BLaER1 treated with 17β-estradiol and CSF1 and Interleukin-3, amounts not matched to agents 10 nM and 100 nM (cell line): ENCODE measurements around the gene NUCB1.
A peak's percentile ranks its signal among the peaks of the same experiment; 100 is the strongest.

ENCODE experiments used
- H3K27ac ChIP-seq, 11 experiments: shearing (Covaris generic); formaldehyde crosslinking; 2 replicates each; pipeline ENCODE4 v1.8.1; 2022
- H3K27me3 ChIP-seq, 11 experiments: shearing (Covaris generic); formaldehyde crosslinking; 2 replicates each; pipeline ENCODE4 v1.8.1; 2022
- H3K36me3 ChIP-seq, 11 experiments: shearing (Covaris generic); formaldehyde crosslinking; 2 replicates each; pipeline ENCODE4 v1.8.1; 2022
- H3K4me1 ChIP-seq, 10 experiments: shearing (Covaris generic); formaldehyde crosslinking; 2 replicates each; pipeline ENCODE4 v1.8.1; 2022
- H3K4me2 ChIP-seq, 11 experiments: shearing (Covaris generic); formaldehyde crosslinking; 2 replicates each; pipeline ENCODE4 v1.8.1; 2022
- H3K4me3 ChIP-seq, 10 experiments: shearing (Covaris generic); formaldehyde crosslinking; 2 replicates each; pipeline ENCODE4 v1.8.1; 2022
- H3K9ac ChIP-seq, 11 experiments: shearing (Covaris generic); formaldehyde crosslinking; 2 replicates each; pipeline ENCODE4 v1.8.1; 2022
- H3K9me3 ChIP-seq, 11 experiments: shearing (Covaris generic); formaldehyde crosslinking; replicated peaks in 1 of 11; 2 replicates each; pipeline ENCODE4 v1.8.1; 2022
- H4K20me1 ChIP-seq, 11 experiments: shearing (Covaris generic); formaldehyde crosslinking; 2 replicates each; pipeline ENCODE4 v1.8.1; 2022
- Cebpa-rat ChIP-seq, 11 experiments: shearing (Covaris generic); IDR thresholded peaks; 2 replicates each; pipeline ENCODE4 v1.8.1; 2022

NUCB1 gene

GRCh38 chr19:48968179-48968661 is 68.1 kb downstream of the NUCB1 start:
- H3K27ac ChIP-seq = peak overlapping the region; percentile 1 to 97 (median 94)
- peak overlapping the region; percentile 80 to 98 (median 94); a peak in 20 of 22 replicates for H3K4me2 ChIP-seq
- TF ChIP-seq Cebpa-rat (IDR thresholded peaks at IDR 0.05) = no peak
- peak overlapping the region; percentile 63 to 99 (median 96) for H3K9ac ChIP-seq
- peaks cover 53 to 71% (median 68%) of the 10 kb centered on the region in 11 experiments for H3K36me3 ChIP-seq
- H3K9me3 ChIP-seq = no peaks in the 10 kb centered on the region
- peaks cover 50 to 66% (median 58%) of the 10 kb centered on the region in 10 experiments for H3K4me1 ChIP-seq
- peaks cover 23 to 74% (median 45%) of the 10 kb centered on the region in 11 experiments; a peak in 21 of 22 replicates for H4K20me1 ChIP-seq
- peak overlapping the region in 5 of 10 experiments; percentile 3 to 88 (median 32); a peak in 3 of 20 replicates for H3K4me3 ChIP-seq
- H3K27me3 ChIP-seq = no peaks in the 10 kb centered on the region

DNA sequence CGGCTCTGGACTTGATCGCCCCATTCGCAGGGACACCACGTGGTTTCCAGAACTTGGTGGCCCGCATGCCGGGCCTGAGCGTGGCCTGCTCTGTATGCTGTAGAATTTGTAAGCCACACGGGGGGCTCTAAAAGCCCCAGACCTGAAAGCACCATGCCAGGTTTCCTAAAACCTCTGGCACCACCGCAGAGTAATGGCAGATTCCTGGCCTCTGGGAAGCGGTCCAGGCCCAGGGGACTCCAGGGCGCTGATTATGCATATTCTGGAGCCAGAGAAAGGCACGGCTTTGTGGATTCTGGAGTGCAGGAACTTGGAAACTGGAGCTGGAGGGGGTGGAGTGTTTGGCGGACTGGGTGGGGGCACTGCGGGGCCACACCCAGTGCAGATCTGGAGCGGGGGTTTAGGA is 68.7 kb downstream of the NUCB1 start:
- no peak overlapping the region for H3K4me3 ChIP-seq
- H3K4me2 ChIP-seq = peak overlapping the region in 6 of 11 experiments; percentile 80 to 98 (median 92); a peak in 11 of 22 replicates
- no peaks in the 10 kb centered on the region for H3K27me3 ChIP-seq
- H3K27ac ChIP-seq = peak overlapping the region in 9 of 11 experiments; percentile 76 to 97 (median 94); a peak in 14 of 22 replicates
- peaks cover 44 to 60% (median 52%) of the 10 kb centered on the region in 10 experiments for H3K4me1 ChIP-seq
- no peak for TF ChIP-seq Cebpa-rat (IDR thresholded peaks at IDR 0.05)
- H3K36me3 ChIP-seq = peaks cover 59 to 77% (median 74%) of the 10 kb centered on the region in 11 experiments
- peak overlapping the region in 8 of 11 experiments; percentile 63 to 99 (median 96); a peak in 12 of 22 replicates for H3K9ac ChIP-seq
- H4K20me1 ChIP-seq = peaks cover 23 to 74% (median 45%) of the 10 kb centered on the region in 11 experiments; a peak in 21 of 22 replicates
- no peaks in the 10 kb centered on the region for H3K9me3 ChIP-seq

DNA sequence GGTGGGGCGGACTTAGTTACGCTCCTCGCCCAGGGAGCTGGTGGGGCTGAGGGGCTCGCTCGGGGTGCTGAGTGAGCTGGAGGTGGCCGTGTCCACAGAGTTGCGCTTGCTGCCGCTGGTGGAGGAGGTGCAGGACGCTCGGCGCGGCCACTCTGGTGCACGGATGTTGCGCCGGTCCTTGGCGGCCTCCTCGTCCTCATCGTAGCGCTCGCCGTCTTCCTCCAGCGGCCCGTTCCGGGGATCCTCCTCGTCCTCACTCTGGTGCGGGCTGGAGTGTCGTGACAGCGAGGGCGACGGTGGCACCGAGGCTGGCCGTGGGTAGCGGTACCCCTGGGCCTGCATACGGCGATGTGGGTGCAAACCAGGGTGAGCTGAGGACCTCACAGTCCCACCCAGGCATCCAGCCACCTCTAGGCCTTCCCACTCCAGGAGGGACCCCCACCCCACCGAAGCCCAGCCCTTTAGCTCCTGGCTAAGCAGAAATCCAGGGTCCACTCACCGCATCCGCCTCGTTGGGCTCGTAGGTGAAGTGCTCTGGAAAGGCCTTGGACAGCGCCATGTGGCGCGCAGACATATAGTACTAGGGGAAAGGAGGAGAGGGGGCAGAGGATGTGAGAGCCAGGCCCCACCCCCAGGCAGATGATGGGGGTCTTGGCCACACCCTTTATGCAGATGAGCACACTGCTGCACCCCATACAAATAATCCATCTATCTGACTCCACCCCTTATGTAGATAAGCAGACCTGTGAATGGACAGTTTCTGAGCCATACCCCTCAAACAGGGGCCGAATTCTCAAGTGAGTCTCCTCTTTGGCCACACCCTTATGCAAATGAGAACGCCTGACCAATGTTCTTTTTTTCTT is 69.4 kb downstream of the NUCB1 start:
- Histone ChIP-seq H3K4me3 (no peak overlapping the region), H3K27me3 (no peaks in the 10 kb centered on the region), H3K4me2 (peak overlapping the region; percentile 35 to 98 (median 62)), H3K27ac (peak overlapping the region in 7 of 11 experiments; percentile 8 to 97 (median 85); a peak in 8 of 22 replicates), H4K20me1 (peaks cover 23 to 74% (median 45%) of the 10 kb centered on the region in 11 experiments; a peak in 21 of 22 replicates), H3K4me1 (peaks cover 37 to 53% (median 45%) of the 10 kb centered on the region in 10 experiments), H3K9ac (0 out of 22 replicates have a peak overlapping the region, but pooled peaks of 4 of the 11 experiments have one; percentile 11 to 63 (median 48)), H3K36me3 (peaks cover 66 to 84% (median 81%) of the 10 kb centered on the region in 11 experiments), H3K9me3 (no peaks in the 10 kb centered on the region)
- TF ChIP-seq Cebpa-rat (IDR thresholded peaks at IDR 0.05) = no peak

- TF ChIP-seq Cebpa-rat (IDR thresholded peaks at IDR 0.05) = no peak
- H3K4me3 ChIP-seq = 0 out of 20 replicates have a peak overlapping the region, but pooled peaks of 1 of the 10 experiments have one; percentile 1
- peak overlapping the region in 5 of 11 experiments; percentile 11 to 56 (median 40); a peak in 7 of 22 replicates for H3K9ac ChIP-seq
- H3K36me3 ChIP-seq = peaks cover 72 to 92% (median 88%) of the 10 kb centered on the region in 11 experiments
- peak overlapping the region; percentile 35 to 93 (median 61) for H3K4me2 ChIP-seq
- peaks cover 34 to 50% (median 42%) of the 10 kb centered on the region in 10 experiments for H3K4me1 ChIP-seq
- peak overlapping the region in 8 of 11 experiments; percentile 8 to 47 (median 31); a peak in 9 of 22 replicates for H3K27ac ChIP-seq
- H3K9me3 ChIP-seq = no peaks in the 10 kb centered on the region
- H3K27me3 ChIP-seq = no peaks in the 10 kb centered on the region
- peaks cover 22 to 73% (median 44%) of the 10 kb centered on the region in 11 experiments; a peak in 21 of 22 replicates for H4K20me1 ChIP-seq
Measured at GRCh38 chr19:48970139-48970766, 70.1 kb downstream of the NUCB1 start.

DNA sequence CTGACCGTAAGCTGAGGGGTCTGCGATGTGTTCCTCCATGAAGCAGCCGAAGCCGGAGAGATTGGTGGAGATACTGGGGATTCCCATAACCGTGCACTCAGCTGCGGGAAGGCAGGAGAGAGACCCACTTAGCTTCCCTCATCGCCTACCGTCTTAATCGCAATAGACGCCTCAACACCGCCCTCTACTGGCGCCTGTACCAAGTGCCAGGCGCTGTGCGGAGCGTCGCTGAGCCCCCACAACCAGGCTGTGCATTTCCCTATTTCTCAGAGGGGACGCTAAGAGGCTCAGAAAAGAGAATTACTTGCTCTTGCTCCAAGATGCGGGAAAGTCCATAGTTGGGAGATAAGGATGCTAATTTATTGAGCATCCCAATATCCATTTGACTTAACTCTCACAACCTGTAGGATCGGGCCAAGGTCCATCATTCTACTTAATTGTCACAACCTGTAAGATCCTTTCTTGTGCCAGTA is 70.8 kb downstream of the NUCB1 start:
- H3K4me3 ChIP-seq = 0 out of 20 replicates have a peak overlapping the region, but pooled peaks of 1 of the 10 experiments have one; percentile 1
- H3K4me1 ChIP-seq = peaks cover 37 to 51% (median 46%) of the 10 kb centered on the region in 10 experiments
- peaks cover 71 to 94% (median 88%) of the 10 kb centered on the region in 11 experiments for H3K36me3 ChIP-seq
- peak overlapping the region in 7 of 11 experiments; percentile 8 to 47 (median 29); a peak in 6 of 22 replicates for H3K27ac ChIP-seq
- H3K9me3 ChIP-seq = no peaks in the 10 kb centered on the region
- no peaks in the 10 kb centered on the region for H3K27me3 ChIP-seq
- peak overlapping the region; percentile 35 to 93 (median 61) for H3K4me2 ChIP-seq
- H3K9ac ChIP-seq = peak overlapping the region in 6 of 11 experiments; percentile 7 to 56 (median 34); a peak in 6 of 22 replicates
- no peak for TF ChIP-seq Cebpa-rat (IDR thresholded peaks at IDR 0.05)
- peaks cover 15 to 66% (median 37%) of the 10 kb centered on the region in 11 experiments; a peak in 21 of 22 replicates for H4K20me1 ChIP-seq
